ENCODE results near the gene CD70.
A peak's percentile ranks its signal among the peaks of the same experiment; 100 is the strongest.
"Not testable (repeated sequence)": the region's sequence is repeated elsewhere in the genome, so short reads cannot be mapped to it uniquely, and the experiment has no call there.

CD70 gene, protein sequence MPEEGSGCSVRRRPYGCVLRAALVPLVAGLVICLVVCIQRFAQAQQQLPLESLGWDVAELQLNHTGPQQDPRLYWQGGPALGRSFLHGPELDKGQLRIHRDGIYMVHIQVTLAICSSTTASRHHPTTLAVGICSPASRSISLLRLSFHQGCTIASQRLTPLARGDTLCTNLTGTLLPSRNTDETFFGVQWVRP

DNA sequence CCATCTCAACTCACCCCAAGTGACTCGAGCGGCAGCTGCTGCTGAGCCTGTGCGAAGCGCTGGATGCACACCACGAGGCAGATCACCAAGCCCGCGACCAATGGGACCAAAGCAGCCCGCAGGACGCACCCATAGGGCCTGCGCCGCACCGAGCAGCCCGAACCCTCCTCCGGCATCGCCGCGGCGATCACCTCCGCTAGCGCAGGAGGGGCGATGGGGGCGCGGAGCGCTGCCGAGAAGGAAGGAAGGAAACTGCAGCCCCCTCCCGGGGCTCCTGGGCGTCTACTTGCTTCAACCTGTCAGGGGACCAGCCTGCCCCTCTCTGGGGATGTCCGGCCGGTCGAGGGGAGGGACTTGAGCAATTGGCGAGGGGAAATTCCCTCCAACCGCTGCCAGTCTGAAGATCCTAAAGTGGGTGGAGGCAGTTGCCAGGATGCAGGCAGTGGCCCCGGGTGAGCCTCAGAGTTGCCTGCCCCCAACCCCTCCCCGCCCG lies at the start of gene CD70:
CD70 (minus strand) TSS at position 324 of the 493 bp plus-strand sequence; CDS start at position 176, 148 bp downstream.
- no peak for DNase-seq (ENCODE audit: low read depth)

DNA sequence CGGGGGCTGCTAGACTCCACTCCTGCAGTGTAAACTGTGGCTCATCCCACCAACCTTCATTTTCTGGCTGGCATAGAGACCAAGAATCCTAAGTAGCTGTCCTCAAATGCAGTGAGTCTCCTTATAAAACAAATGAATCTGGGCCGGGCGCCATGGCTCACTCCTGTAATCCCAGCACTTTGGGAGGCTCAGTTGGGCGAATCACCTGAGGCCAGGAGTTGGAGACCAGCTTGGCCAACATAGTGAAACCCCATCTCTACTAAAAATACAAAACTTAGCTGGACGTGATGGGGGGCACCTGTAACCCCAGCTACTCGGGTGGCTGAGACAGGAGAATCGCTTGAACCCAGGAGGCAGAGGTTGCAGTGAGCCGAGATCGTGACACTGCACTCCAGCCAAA lies 49.4 kb upstream of the CD70 start:
- not testable (repeated sequence) for DNase-seq (ENCODE audit: low read depth)

DNA sequence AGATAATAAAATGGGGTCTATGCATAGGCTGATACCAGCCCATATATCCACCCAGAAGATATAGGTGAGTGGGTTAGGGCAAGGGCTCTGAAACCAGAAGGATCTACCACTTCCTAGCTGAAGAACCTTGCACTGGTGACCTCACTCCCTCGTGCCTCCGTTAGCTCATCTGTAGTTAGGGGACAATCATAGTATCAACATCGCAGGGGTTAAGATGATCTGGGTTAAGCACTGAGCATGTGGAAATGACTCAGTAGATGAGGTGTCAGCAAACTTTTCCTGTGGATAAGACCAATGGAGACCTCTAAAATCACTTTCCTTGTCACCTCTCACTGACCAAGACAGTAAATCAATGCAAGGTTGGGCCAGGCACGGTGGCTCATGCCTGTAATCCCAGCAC lies 48.5 kb upstream of the CD70 start:
- DNase-seq (ENCODE audit: low read depth), result peak; percentile 32

DNA sequence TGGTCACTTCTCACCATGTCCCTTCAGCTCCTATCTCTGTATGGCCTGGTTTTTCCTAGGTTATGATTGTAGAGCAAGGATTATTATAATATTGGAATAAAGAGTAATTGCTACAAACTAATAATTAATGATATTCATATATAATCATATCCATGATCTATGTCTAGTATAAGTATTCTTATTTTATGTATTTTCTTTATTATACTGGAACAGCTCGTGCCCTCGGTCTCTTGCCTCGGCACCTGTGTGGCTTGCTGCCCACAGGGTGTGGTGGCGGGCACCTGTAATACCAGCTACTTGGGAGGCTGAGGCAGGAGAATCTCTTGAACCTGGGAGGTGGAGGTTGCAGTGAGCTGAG lies 42.5 kb upstream of the CD70 start:
- DNase-seq (ENCODE audit: low read depth), result not testable (repeated sequence)

DNA sequence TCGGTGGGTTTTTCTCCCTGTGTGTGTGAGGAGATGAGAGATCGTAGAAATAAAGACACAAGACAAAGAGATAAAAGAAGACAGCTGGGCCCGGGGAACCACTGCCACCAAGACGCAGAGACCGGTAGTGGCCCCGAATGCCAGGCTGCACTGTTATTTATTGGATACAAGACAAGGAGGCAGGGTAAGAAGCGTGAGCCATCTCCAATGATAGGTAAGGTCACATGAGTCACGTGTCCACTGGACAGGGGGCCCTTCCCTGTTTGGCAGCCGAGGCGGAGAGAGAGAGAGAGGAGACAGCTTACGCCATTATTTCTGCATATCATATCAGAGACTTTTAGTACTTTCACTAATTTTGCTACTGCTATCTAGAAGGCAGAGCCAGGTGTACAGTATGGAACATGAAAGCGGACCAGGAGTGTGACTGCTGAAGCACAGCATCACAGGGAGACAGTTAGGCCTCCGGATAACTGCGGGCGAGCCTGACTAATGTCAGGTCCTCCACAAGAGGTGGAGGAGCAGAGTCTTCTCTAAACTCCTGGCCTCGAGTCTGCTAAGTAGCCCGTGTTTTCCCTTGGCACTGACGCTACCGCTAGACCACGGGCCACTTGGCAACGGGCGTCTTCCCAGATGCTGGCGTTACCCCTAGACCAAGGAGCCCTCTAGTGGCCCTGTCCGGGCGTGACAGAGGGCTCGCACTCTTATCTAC lies 42.0 kb upstream of the CD70 start:
- DNase-seq (ENCODE audit: low read depth), result not testable (repeated sequence)

DNA sequence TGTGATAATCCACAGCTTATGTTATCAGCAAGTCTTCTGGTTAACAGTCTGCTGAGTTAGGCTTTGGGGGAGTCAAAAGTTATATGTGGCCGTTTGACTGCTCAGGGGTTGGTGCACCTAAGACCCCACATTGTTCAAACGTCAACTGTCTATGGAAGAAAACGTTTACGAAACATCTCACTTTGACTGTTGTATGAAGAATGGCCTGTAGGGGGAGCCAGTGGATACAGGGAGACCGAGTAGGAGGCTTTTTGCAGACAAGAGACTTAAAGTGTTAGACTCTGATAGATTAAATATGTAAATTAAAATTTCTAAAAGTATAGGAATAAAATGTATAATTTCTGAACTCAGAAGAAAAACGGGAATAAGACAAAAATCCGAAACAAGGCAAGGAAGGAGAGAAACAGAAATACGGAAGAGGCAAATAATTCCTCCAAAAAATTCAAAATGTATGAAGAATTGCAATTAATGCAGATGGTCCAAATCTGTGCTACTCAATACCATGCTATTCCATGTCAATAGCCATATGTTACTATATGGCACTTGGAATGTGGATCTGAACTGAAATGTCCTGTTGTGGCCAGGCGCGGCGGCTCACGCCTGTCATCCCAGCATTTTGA lies 41.2 kb upstream of the CD70 start:
- DNase-seq (ENCODE audit: low read depth), result no peak

DNA sequence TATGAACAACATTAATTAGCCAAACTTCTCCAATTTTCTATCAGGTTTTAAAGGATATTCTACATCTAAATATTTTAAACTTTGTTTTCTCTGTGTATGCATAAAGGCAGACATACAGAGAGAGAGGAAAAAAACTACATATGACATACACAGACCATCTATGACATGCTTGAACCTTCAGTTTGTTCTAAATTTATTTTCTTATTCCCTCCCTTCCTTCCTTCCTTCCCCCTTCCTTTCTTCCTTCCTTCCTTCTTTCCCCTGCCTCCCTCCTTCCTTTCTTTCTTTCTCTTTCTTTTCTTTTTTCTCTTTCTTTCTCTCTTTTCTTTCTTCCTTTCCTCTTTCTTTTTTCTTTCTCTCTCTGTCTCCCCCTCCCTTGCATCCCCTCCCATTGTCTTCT lies 35.8 kb upstream of the CD70 start:
- DNase-seq (ENCODE audit: low read depth), result no peak

DNA sequence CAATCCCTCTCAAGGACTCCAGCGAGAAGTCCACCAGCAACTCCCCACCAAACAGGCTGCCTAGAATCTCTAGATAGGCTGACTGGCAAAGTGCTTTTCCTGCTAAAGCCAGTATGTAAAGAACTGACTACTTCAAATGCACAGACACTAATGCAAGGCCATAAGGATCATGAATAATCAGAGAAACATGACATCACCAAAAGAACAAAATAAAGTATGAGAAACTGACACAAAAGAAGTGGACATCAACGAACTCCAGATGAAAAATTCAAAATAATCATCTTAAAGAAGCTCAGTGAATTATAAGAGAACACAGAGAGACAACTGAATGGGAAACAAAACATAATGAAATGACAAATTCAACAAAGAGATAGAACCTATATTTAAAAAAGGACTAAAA lies 26.4 kb upstream of the CD70 start:
- no peak for DNase-seq (ENCODE audit: low read depth)

DNA sequence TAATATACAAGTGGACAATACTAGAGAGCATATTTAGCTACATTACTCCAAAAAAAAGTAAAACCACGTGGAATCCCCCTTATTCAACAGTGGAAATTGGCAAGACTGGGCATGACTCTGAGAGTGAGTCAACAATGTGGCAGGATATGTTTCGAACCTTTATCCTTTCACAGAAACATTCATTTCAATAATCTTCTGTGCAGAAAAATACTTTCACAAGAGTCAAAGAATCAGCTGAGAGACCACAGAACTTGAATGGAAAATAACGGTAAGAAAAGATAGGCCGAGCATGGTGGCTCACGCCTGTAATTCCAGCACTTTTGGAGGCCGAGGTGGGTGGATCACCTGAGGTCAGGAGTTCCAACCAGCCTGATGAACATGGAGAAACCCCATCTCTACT lies 25.1 kb upstream of the CD70 start:
- DNase-seq (ENCODE audit: low read depth), result peak; percentile 68

DNA sequence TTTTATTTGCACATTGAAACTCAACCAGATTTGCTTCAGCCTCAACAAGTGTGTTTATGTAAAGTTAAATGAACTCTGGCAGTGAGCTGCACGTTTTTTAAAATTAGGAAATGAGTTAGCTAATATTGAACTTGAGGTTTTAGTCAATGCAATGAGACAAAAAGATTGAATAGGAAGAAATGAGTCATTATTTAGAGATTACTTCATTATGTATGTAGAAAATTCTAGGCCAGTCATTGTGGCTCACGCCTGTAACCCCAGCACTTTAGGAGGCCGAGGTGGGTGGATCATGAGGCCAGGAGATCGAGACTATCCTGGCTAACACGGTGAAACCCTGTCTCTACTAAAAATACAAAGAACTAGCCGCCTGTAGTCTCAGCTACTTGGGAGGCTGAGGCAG lies 22.8 kb upstream of the CD70 start:
- no peak for DNase-seq (ENCODE audit: low read depth)

DNA sequence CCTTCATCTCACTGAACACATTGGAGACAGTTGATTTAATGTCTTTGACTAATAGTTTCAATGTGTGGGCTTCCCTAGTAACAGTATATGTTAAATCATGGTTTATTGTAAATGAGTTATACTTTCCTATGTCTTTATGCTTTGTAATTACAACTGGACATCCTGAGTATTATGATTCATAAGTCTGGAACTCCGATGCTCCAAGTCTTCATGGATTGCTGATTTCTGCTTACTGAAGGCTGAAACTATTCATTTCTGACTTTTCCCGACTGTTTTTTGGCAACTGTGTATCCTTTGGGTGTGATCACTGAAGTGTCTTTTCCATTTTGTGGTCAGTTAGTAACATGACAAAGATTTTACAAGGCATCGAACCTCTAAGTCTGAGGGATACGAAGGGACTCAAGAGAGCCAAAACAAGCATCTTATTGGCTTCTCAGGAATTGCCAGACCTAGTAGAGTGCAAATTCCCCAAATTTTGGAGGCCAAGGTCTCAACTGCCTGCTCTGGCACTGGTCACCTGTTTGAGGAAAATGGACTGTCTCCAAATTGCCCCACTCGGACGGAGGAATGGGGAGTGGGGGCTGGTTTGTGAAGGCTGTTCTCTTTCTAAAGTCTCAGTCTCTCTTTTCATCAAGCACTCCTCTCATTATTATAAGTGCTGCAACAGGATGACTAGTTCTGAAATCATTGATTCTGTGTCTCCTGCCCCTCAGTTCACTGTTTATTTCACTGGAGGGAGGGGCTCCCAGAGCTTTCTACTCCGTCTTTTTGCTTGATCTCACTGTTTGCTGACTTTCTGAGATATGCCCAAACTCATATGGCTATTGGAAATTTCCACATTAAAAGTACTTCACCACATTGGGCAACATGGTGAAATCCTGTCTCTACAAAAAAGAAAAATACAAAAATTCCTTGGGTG lies 20.2 kb upstream of the CD70 start:
- DNase-seq (ENCODE audit: low read depth), result peak; percentile 94

DNA sequence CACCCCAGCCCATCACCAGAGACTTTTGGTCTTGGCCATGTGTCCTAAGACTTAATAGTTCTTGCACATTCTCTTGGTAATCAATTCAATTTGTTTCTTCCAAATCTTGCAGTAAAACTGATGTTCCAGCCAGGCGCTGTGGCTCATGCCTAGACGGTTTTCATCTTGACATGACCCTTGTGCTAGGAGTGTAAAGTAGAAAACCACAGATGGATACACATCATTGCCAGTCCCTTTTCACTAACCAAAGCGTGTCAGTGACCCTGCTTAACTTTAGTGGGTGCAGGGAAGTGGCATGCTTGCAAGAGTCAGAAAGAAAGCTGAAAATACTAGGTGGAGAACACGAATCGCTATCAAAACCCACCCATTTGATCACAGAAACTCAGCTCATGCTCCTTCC lies 18.0 kb upstream of the CD70 start:
- no peak for DNase-seq (ENCODE audit: low read depth)

DNA sequence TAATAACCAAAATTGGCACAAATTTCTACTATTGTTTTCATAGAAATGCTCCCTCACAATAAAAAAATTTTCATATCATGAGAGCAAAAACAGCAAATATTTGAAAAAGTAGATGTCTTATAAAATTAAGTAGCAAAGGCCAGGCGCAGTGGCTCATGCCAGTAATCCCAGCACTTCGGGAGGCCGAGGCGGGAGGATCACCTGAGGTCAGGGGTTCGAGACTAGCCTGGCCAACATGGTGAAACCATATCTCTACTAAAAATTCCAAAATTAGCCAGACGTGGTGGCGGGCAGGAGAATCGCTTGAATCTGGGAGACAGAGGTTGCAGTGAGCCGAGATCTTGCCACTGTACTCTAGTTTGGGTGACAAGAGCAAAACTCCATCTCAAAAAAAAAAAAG lies 17.2 kb upstream of the CD70 start:
- not testable (repeated sequence) for DNase-seq (ENCODE audit: low read depth)

DNA sequence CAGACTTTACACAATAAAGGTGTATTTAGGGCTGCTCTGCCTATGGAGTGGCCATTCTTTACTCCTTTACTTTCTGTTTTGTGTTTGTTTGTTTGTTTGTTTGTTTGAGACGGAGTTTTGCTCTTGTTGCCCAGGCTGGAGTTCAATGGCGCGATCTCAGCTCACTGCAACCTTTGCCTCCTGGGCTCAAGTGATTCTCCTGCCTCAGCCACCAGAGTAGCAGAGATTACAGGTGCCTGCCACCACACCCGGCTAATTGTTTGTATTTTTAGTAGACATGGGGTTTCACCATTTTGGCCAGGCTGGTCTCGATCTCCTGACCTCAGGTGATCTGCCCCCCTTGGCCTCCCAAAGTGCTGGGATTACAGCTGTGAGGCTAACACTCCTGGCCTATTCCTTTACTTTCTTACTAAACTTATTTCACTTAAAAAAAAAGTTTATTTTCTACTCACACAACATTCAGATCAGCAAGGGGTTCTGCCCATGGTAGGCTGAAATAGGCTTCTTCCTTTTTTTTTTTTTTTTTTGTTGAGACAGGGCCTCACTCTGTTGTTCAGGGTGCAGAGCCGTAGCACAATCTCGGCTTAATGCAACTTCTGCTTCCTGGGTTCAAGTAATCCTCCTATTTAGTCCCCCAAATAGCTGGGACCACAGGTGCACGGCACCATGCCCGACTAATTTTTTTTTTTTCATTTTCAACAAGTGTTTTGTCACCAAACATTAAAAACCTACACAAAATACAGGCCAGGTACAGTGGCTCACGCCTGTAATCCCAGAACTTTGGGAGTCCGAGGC lies 15.5 kb upstream of the CD70 start:
- not testable (repeated sequence) for DNase-seq (ENCODE audit: low read depth)

DNA sequence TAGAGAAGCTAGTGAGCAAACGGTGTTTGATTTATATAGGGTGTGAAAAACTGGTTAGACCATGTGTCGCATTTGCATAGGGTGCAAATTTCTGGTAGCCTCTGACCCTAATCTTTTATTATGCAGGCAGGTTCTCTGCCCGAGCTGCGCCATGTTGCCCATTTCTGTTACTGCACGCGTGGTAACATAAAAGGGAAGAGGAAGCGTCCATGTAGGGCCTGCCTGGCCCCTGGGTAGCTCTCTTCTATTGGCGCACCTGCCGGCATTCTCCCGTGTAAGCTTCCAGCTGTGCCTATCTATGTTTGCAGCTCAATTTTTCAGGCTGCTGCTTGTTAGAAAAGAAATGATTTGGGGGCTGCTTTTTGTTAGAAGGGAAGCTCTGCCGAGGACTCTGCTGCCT lies 14.0 kb upstream of the CD70 start:
- no peak for DNase-seq (ENCODE audit: low read depth)

DNA sequence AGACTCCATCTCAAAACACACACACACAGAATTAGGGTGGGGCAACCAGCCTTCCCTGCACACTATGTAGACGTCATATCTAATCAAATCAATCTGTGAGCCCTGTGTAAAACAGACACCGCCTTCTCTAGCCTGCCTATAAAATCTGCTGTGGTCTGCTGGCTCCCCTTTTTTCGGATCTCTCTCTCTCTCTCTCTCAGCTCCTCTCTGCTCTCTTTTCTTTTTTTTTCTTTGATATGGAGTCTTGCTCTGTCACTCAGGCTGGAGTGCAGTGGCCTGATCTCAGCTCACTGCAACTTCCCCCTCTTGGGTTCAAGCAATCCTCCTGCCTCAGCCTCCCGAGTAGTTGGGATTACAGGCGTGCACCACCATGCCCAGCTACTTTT lies 11.8 kb upstream of the CD70 start:
- DNase-seq (ENCODE audit: low read depth), result no peak

DNA sequence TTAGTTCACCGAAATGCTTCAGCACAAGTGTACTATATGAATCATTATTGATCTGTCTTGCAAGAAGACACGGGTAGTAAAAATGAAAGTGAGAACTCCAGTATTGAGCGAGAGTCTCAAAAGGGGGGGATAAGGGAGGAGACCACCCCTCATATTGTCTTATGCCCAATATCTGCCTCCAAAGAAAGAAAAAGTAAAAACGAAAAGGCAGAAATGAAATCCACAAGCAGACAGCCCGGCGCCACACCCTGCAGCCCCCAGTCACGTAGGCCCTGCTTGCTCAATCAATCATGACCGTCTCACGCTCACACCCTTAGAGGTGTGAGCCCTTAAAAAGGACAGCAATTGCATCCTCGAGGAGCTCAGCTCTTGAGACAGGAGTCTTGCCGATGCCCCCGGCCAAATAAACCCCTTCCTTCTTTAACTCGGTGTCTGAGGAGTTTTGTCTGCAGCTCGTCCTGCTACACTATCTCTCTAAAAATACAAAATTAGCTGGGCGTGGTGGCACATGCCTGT lies 10.6 kb upstream of the CD70 start:
- DNase-seq (ENCODE audit: low read depth), result not testable (repeated sequence)

DNA sequence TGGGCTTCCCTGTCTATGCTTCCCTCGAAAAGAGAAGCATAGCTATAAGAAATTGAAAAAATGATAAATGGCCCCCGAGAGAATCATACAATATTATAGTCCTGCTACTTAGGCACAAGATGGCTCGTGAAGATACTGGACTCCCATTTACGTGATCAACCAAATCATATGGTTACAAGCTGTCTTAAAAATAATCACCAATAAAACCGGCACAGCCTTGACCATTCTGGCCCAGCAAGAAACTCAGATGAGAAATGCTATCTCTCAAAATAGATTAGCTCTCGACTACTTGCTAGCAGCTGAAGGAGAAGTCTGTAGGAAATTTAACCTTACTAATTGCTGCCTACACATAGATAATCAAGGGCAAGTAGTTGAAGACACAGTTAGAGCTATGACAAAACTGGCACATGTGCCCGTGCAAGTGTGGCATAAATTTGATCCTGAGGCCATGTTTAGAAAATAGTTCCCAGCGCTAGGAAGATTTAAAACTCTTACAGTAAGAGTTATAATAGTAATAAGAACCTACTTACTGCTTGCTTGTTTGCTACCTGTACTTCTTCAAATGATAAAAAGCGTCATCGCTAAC lies 10.1 kb upstream of the CD70 start:
- DNase-seq (ENCODE audit: low read depth), result not testable (repeated sequence)

DNA sequence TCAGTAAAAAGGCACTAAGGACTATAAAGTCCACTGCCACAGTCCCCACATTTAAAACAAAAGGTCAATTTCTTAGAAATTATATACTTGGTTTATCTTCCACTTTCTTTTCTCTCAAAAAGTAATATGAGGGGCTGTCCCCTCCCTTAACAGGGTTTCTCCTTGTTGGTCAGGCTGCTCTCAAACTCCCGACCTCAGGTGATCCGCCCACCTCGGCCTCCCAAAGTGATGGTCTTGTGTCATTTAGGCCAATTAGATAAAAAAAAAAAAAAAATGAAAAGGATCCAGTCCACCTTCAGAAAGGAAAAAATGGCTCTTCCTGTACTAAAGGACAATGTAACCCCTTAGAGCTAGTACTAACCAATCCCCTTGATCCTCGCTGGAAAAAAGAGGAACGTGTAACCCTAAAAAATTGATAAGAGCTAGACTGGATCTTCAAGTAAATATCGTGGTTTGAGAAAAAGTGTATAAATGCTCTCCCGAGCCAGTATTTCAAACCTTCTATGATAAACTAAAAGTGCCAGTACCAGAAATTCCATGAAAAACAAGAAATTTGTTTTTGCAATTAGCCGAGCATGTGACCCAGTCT lies 9.0 kb upstream of the CD70 start:
- no peak for DNase-seq (ENCODE audit: low read depth)

DNA sequence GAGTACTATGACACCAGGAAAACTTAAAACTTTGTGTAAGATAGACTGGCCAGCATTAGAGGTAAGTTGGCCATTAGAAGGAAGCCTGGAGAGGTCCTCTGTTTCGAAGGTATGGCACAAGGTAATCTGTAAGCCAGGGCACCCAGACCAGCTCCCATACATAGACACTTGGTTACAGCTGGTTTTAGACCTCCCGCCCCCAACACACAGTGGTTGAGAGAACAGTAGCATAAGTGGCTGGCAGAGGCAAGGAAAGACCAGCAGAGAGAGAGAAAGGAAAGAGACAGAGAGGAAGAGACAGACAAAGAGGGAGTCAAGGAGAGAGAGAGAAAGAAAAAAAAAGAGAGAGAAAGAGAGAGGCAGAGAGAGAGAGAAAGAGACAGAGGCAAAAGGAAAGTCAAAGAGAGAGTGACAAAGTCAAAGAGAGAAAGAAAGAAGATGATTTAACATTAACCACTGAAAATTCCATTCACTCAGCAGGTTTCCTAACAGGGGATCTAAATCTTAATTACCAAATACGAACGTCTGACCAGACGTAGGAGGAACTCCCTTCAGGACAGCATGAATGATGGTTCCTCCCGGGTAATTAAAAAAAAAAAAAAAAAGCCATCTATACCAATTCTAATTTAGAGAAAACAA lies 7.4 kb upstream of the CD70 start:
- DNase-seq (ENCODE audit: low read depth), result not testable (repeated sequence)
